SU-DHL-6 (cell line): ENCODE data around the gene PHACTR3.

Source experiments
- H2AFZ ChIP-seq: fragments of 200-600 bp; sonication (generic); 2 replicates; pipeline ENCODE4 v1.6.1; 2014; ENCODE audit warnings: low read depth, mild to moderate bottlenecking, moderate library complexity, mixed read lengths, antibody characterized with exemption, low read length; ENCODE audit not compliant: severe bottlenecking
- H3F3A ChIP-seq: fragments of 200-600 bp; shearing (Covaris generic); 2 replicates; pipeline ENCODE4 v1.6.0; 2016; ENCODE audit warnings: antibody characterized with exemption, mild to moderate bottlenecking; ENCODE audit not compliant: insufficient read depth
- H3K27ac ChIP-seq: fragments of 200-600 bp; sonication (generic); 2 replicates; pipeline ENCODE4 v1.5.1; 2016; ENCODE audit warnings: low read depth, mild to moderate bottlenecking, low read length, moderate library complexity, mixed read lengths
- H3K27me3 ChIP-seq: fragments of 200-600 bp; sonication (generic), shearing (Covaris generic); 2 replicates; pipeline ENCODE4 v1.6.0; 2014; ENCODE audit warnings: mild to moderate bottlenecking, low read length
- H3K36me3 ChIP-seq: fragments of 200-600 bp; sonication (generic); 2 replicates; pipeline ENCODE4 v1.6.1; 2014; ENCODE audit warnings: mild to moderate bottlenecking, low read length, mixed read lengths
- H3K4me2 ChIP-seq: fragments of 300-600, 200-600 bp; shearing (Covaris generic), sonication (generic); 2 replicates; pipeline ENCODE4 v1.6.0; 2014; ENCODE audit warnings: low read length, low read depth, mild to moderate bottlenecking; ENCODE audit not compliant: poor library complexity, severe bottlenecking
- H3K4me3 ChIP-seq: fragments of 200-600 bp; sonication (generic); 2 replicates; pipeline ENCODE4 v1.5.1; 2014; ENCODE audit warnings: antibody characterized with exemption, low read length, mild to moderate bottlenecking, mixed read lengths; ENCODE audit not compliant: insufficient read depth, poor library complexity, severe bottlenecking
- H3K79me2 ChIP-seq: fragments of 200-600 bp; sonication (generic); 2 replicates; pipeline ENCODE4 v1.6.1; 2014; ENCODE audit warnings: mild to moderate bottlenecking, low read length, moderate library complexity; ENCODE audit not compliant: insufficient read depth
- H3K9ac ChIP-seq: fragments of 200-600 bp; sonication (generic); 2 replicates; pipeline ENCODE4 v1.7.0; 2014; ENCODE audit warnings: mild to moderate bottlenecking, low read length
- H3K9me2 ChIP-seq: fragments of 200-600 bp; sonication (generic); replicated peaks from 2 replicates; pipeline ENCODE4 v1.6.1; 2014; ENCODE audit warnings: low read length; ENCODE audit not compliant: insufficient read depth
- H3K9me3 ChIP-seq: fragments of 200-600 bp; sonication (generic); 2 replicates; pipeline ENCODE4 v1.6.1; 2014; ENCODE audit warnings: low read length, mixed read lengths; ENCODE audit not compliant: insufficient read depth
- H4K20me1 ChIP-seq: fragments of 200-600 bp; sonication (generic); 2 replicates; pipeline ENCODE4 v1.6.1; 2014; ENCODE audit warnings: low read depth, mild to moderate bottlenecking, antibody characterized with exemption, low read length, moderate library complexity, mixed read lengths
- CTCF ChIP-seq: fragments of 200-600 bp; sonication (generic); IDR thresholded peaks from one replicate; pipeline ENCODE4 v1.5.1; 2017; ENCODE audit warnings: antibody characterized with exemption, mild to moderate bottlenecking, low read length, moderate library complexity; ENCODE audit not compliant: insufficient read depth, poor library complexity, severe bottlenecking
- EZH2phosphoT487 ChIP-seq: fragments of 200-600 bp; sonication (generic), shearing (Covaris generic); conservative IDR thresholded peaks from 2 replicates; pipeline ENCODE4 v1.6.1; 2018; ENCODE audit warnings: mild to moderate bottlenecking, antibody characterized with exemption, low read length, moderate library complexity, mixed read lengths

The PHACTR3 gene

GRCh38 chr20:59784365-59784764, 180.0 kb downstream of the PHACTR3 start:
- H3K9me2 ChIP-seq: no peaks in the 10 kb centered on the region
- H2AFZ ChIP-seq: no peak overlapping the region
- H3K79me2 ChIP-seq: no peaks in the 10 kb centered on the region
- H3F3A ChIP-seq: no peaks in the 10 kb centered on the region
- no peak overlapping the region for H3K4me3 ChIP-seq
- H3K4me2 ChIP-seq: no peak overlapping the region
- no peaks in the 10 kb centered on the region for H3K36me3 ChIP-seq
- no peak overlapping the region for H3K27ac ChIP-seq
- no peak for TF ChIP-seq CTCF
- no peak for TF ChIP-seq EZH2phosphoT487
- H3K9ac ChIP-seq: no peak overlapping the region
- H3K27me3 ChIP-seq: no peaks in the 10 kb centered on the region
- no peaks in the 10 kb centered on the region for H3K9me3 ChIP-seq
- H4K20me1 ChIP-seq: no peaks in the 10 kb centered on the region

- no peak for TF ChIP-seq EZH2phosphoT487
- no peak for TF ChIP-seq CTCF
- no peaks in the 10 kb centered on the region for H3K9me2 ChIP-seq
- no peak overlapping the region for H3K9ac ChIP-seq
- no peak overlapping the region for H3K27ac ChIP-seq
- no peaks in the 10 kb centered on the region for H4K20me1 ChIP-seq
- H2AFZ ChIP-seq: no peak overlapping the region
- no peaks in the 10 kb centered on the region for H3K36me3 ChIP-seq
- no peaks in the 10 kb centered on the region for H3K79me2 ChIP-seq
- no peaks in the 10 kb centered on the region for H3F3A ChIP-seq
- no peak overlapping the region for H3K4me3 ChIP-seq
- H3K9me3 ChIP-seq: no peaks in the 10 kb centered on the region
- H3K4me2 ChIP-seq: no peak overlapping the region
- H3K27me3 ChIP-seq: no peaks in the 10 kb centered on the region
Observed at GRCh38 chr20:59784791-59785668, 180.7 kb downstream of the PHACTR3 start.

GRCh38 chr20:59785669-59785959, 181.3 kb downstream of the PHACTR3 start:
- Histone ChIP-seq H3F3A (no peaks in the 10 kb centered on the region), H3K79me2 (no peaks in the 10 kb centered on the region), H3K9ac (no peak overlapping the region), H3K4me2 (no peak overlapping the region), H3K27me3 (no peaks in the 10 kb centered on the region), H4K20me1 (no peaks in the 10 kb centered on the region), H3K9me2 (no peaks in the 10 kb centered on the region), H2AFZ (no peak overlapping the region), H3K4me3 (no peak overlapping the region), H3K36me3 (no peaks in the 10 kb centered on the region), H3K27ac (no peak overlapping the region), H3K9me3 (no peaks in the 10 kb centered on the region)
- TF ChIP-seq CTCF: no peak
- no peak for TF ChIP-seq EZH2phosphoT487
